HepG2 (cell line): ENCODE measurements around the gene TMEM11. TPM values are rescaled to one million over a fixed set of nuclear protein-coding genes. Genes with fewer than 3 reads are reported as not detected.

ENCODE experiments used
- GABPB1 ChIP-seq: IDR thresholded peaks from 2 replicates; pipeline ENCODE4 v1.6.1; 2016; ENCODE audit warnings: mild to moderate bottlenecking, missing genetic modification reagents, moderate library complexity, missing compliant biosample characterization
- GMEB2 ChIP-seq: IDR thresholded peaks from 2 replicates; pipeline ENCODE4 v1.6.1; 2016; ENCODE audit warnings: missing biosample characterization, missing genetic modification reagents, low read depth
- HCFC1 ChIP-seq: fragments of 150-350 bp; IDR thresholded peaks from 2 replicates; pipeline ENCODE4 v1.6.1; 2014; ENCODE audit warnings: low read depth, low read length
- HOXD1 ChIP-seq: sonication (generic); formaldehyde crosslinking; IDR thresholded peaks from 2 replicates; pipeline ENCODE4 v1.5.0; 2020; ENCODE audit warnings: missing genetic modification reagents
- KMT2A ChIP-seq: sonication (generic); formaldehyde crosslinking; IDR thresholded peaks from 2 replicates; pipeline ENCODE4 v1.4.0; 2020; ENCODE audit warnings: missing genetic modification reagents
- MAF1 ChIP-seq: sonication (generic); formaldehyde crosslinking; IDR thresholded peaks from 2 replicates; pipeline ENCODE4 v1.5.0; 2020; ENCODE audit warnings: missing genetic modification reagents, borderline replicate concordance
- PAF1 ChIP-seq: IDR thresholded peaks from 2 replicates; pipeline ENCODE4 v1.6.1; 2016; ENCODE audit warnings: missing genetic modification reagents, missing compliant biosample characterization
- POLR2G ChIP-seq: fragments of 200-400 bp; formaldehyde crosslinking; IDR thresholded peaks from 2 replicates; pipeline ENCODE4 v1.6.1; 2018; ENCODE audit warnings: mild to moderate bottlenecking, low read depth, low read length, moderate library complexity
- SATB2 ChIP-seq: sonication (generic); formaldehyde crosslinking; IDR thresholded peaks from 2 replicates; pipeline ENCODE4 v1.5.0; 2020; ENCODE audit warnings: missing genetic modification reagents
- ZNF138 ChIP-seq: sonication (generic); formaldehyde crosslinking; IDR thresholded peaks from 2 replicates; pipeline ENCODE4 v1.5.0; 2020; ENCODE audit warnings: mild to moderate bottlenecking, low read depth, missing genetic modification reagents
- ZNF234 ChIP-seq: sonication (generic); formaldehyde crosslinking; conservative IDR thresholded peaks from 2 replicates; pipeline ENCODE4 v1.5.1; 2020; ENCODE audit warnings: mild to moderate bottlenecking, missing genetic modification reagents
- ZNF264 ChIP-seq: sonication (generic); formaldehyde crosslinking; IDR thresholded peaks from 2 replicates; pipeline ENCODE4 v1.4.0; 2020; ENCODE audit warnings: missing genetic modification reagents
- ZNF407 ChIP-seq: sonication (generic); formaldehyde crosslinking; IDR thresholded peaks from one replicate; pipeline ENCODE4 v1.5.1; 2020; ENCODE audit warnings: mild to moderate bottlenecking, missing genetic modification reagents; ENCODE audit errors: not compliant biosample characterization
- ZNF652 ChIP-seq: IDR thresholded peaks from 2 replicates; pipeline ENCODE4 v1.6.1; 2016; ENCODE audit warnings: low read depth, borderline replicate concordance
- ZNF709 ChIP-seq: sonication (generic); formaldehyde crosslinking; IDR thresholded peaks from 2 replicates; pipeline ENCODE4 v1.5.0; 2020; ENCODE audit warnings: mild to moderate bottlenecking, missing genetic modification reagents
- ZNF713 ChIP-seq: sonication (generic); formaldehyde crosslinking; IDR thresholded peaks from 2 replicates; pipeline ENCODE4 v1.4.0; 2020; ENCODE audit warnings: mild to moderate bottlenecking, missing genetic modification reagents
- polyA plus RNA-seq, 8 experiments: library from polyadenylated mRNA; depleted of rRNA in 3 of 8; stranded (reverse) in 7 of 8; unstranded in 1 of 8; fragments of >200 nt; fragmentation: Illumina TruSeq in 4 of 8; extraction: Trizol in 4 of 8; gene quantifications; 2 replicates each; pipeline versions ENCODE4 v1.2.1 to v1.2.3, GENCODE V29; 2011 to 2016; ENCODE audit warnings: low read depth in 4 of 8, missing spikeins in 1 of 8, mixed read lengths in 1 of 8; ENCODE audit not compliant: insufficient read depth in 1 of 8
- total RNA-seq, 5 experiments: library from RNA; depleted of rRNA; stranded (reverse); fragments of >200 nt; fragmentation: Illumina TruSeq; extraction: Trizol; gene quantifications; 2 replicates each; pipeline ENCODE4 v1.2.3, GENCODE V29; 2016; ENCODE audit warnings: low read depth in 1 of 5
- TF ChIP-seq, protein P1 (sequence below): sonication (generic); formaldehyde crosslinking; IDR thresholded peaks from 2 replicates; pipeline ENCODE4 v1.8.0; 2022; ENCODE audit warnings: mild to moderate bottlenecking, missing genetic modification reagents; ENCODE audit not compliant: insufficient replicate concordance
- TF ChIP-seq, protein P2 (sequence below): sonication (generic); formaldehyde crosslinking; IDR thresholded peaks from 2 replicates; pipeline ENCODE4 v1.4.0; 2020; ENCODE audit warnings: mild to moderate bottlenecking, missing genetic modification reagents

The TMEM11 gene
- total and polyA plus RNA-seq, 2 of the 13 experiments (the other 11 are each of a cell fraction or from before 2014, with no cell fraction given) = 18.7 to 35.0 TPM

- TF ChIP-seq, protein P1, sequence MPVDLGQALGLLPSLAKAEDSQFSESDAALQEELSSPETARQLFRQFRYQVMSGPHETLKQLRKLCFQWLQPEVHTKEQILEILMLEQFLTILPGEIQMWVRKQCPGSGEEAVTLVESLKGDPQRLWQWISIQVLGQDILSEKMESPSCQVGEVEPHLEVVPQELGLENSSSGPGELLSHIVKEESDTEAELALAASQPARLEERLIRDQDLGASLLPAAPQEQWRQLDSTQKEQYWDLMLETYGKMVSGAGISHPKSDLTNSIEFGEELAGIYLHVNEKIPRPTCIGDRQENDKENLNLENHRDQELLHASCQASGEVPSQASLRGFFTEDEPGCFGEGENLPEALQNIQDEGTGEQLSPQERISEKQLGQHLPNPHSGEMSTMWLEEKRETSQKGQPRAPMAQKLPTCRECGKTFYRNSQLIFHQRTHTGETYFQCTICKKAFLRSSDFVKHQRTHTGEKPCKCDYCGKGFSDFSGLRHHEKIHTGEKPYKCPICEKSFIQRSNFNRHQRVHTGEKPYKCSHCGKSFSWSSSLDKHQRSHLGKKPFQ = peak; percentile 59
- TF ChIP-seq GABPB1 (CRISPR knock-in tag) (peak; percentile 97), HOXD1 (CRISPR knock-in tag) (no peak), KMT2A (CRISPR knock-in tag) (no peak; the same call in 1 of the 2 replicates), ZNF138 (CRISPR knock-in tag) (0 out of 2 replicates have a peak, but pooled peaks have one; percentile 52), ZNF709 (peak; percentile 28; the same call in 1 of the 2 replicates), ZNF713 (CRISPR knock-in tag) (no peak), ZNF407 (peak; percentile 50), ZNF652 (CRISPR knock-in tag) (no peak), ZNF264 (CRISPR knock-in tag) (no peak), GMEB2 (peak; percentile 63; the same call in 1 of the 2 replicates), POLR2G (peak; percentile 75), MAF1 (peak; percentile 30; the same call in 1 of the 2 replicates), SATB2 (CRISPR knock-in tag) (no peak), HCFC1 (peak; percentile 98), PAF1 (CRISPR knock-in tag) (no peak), ZNF234 (CRISPR knock-in tag) (peak; percentile 79; the same call in 1 of the 2 replicates)
- TF ChIP-seq, protein P2, sequence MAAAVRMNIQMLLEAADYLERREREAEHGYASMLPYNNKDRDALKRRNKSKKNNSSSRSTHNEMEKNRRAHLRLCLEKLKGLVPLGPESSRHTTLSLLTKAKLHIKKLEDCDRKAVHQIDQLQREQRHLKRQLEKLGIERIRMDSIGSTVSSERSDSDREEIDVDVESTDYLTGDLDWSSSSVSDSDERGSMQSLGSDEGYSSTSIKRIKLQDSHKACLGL (CRISPR knock-in tag) = 0 out of 2 replicates have a peak, but pooled peaks have one; percentile 39
These were observed at the start of gene TMEM11 (continued) for GRCh38 chr17:21214015-21214776.
